ENCODE measurements around the gene RND3. TPM values are rescaled to one million over a fixed set of nuclear protein-coding genes. Genes with fewer than 3 reads are reported as not detected.

RND3 gene
- polyA plus RNA-seq, 3 donors, result not detected

GRCh38 chr2:150473767-150474166 lies 13.7 kb downstream of the RND3 start:
- H2AFZ ChIP-seq (ENCODE audit: insufficient read depth, low read depth, low read length, poor library complexity, severe bottlenecking), result no peak overlapping the region
- no peak overlapping the region for H3K4me3 ChIP-seq (replicated peaks in 1 of 3; ENCODE audit: low read depth in 2 of 3, low read length in 3 of 3)
- no peaks in the 10 kb centered on the region for H3K4me1 Mint-ChIP-seq
- WGBS (ENCODE audit: insufficient coverage), result 89% methylated on average over 2 of the region's 3 CpGs
- peaks cover 0 to 5% (median 0%) of the 10 kb centered on the region in 7 donors for H3K9me3 Mint-ChIP-seq
- no peak overlapping the region for H3K4me3 Mint-ChIP-seq
- no peak for TF ChIP-seq CTCF (IDR thresholded peaks at IDR 0.05)
- intact Hi-C loops (cut with micrococcal nuclease), result no loop called here
- H4K20me1 ChIP-seq (ENCODE audit: insufficient read depth, low read length), result no peaks in the 10 kb centered on the region
- no peaks in the 10 kb centered on the region for H3K36me3 Mint-ChIP-seq
- H3K27me3 Mint-ChIP-seq (ENCODE audit: low read depth in 3 of 3), result peaks cover 0 to 4% (median 0%) of the 10 kb centered on the region in 3 donors
- H3K9me3 ChIP-seq (replicated peaks in 1 of 2; ENCODE audit: control insufficient read depth in 1 of 2, insufficient read depth in 1 of 2, low read length in 2 of 2), result no peaks in the 10 kb centered on the region
- H3K79me2 ChIP-seq (ENCODE audit: insufficient read depth, low read length), result no peaks in the 10 kb centered on the region
- no peak overlapping the region for H3K4me2 ChIP-seq (replicated peaks; ENCODE audit: extremely low read depth, low read length, poor library complexity, severe bottlenecking)
- H3K36me3 ChIP-seq (replicated peaks in 1 of 2; ENCODE audit: control insufficient read depth in 1 of 2, insufficient read depth in 2 of 2, low read length in 2 of 2), result no peaks in the 10 kb centered on the region
- no peak for DNase-seq
- H3K27ac ChIP-seq (ENCODE audit: low read depth in 1 of 2, low read length in 2 of 2), result no peak overlapping the region
- H3K27ac Mint-ChIP-seq, result no peak overlapping the region
- H3K27me3 ChIP-seq (ENCODE audit: control insufficient read depth in 2 of 2, insufficient read depth in 2 of 2, low read length in 2 of 2), result no peaks in the 10 kb centered on the region
- H3K4me1 ChIP-seq (ENCODE audit: control insufficient read depth in 1 of 2, insufficient read depth in 2 of 2, low read length in 2 of 2), result no peaks in the 10 kb centered on the region
- no peak overlapping the region for H3K9ac ChIP-seq (ENCODE audit: insufficient read depth, low read length, poor library complexity, severe bottlenecking)

- H3K4me1 ChIP-seq (ENCODE audit: control insufficient read depth in 1 of 2, insufficient read depth in 2 of 2, low read length in 2 of 2), result no peaks in the 10 kb centered on the region
- no peaks in the 10 kb centered on the region for H3K79me2 ChIP-seq (ENCODE audit: insufficient read depth, low read length)
- no peak for TF ChIP-seq CTCF (IDR thresholded peaks at IDR 0.05)
- DNase-seq, result no peak
- H3K4me3 ChIP-seq (replicated peaks in 1 of 3; ENCODE audit: low read depth in 2 of 3, low read length in 3 of 3), result no peak overlapping the region
- no peaks in the 10 kb centered on the region for H3K9me3 ChIP-seq (replicated peaks in 1 of 2; ENCODE audit: control insufficient read depth in 1 of 2, insufficient read depth in 1 of 2, low read length in 2 of 2)
- H3K4me1 Mint-ChIP-seq, result no peaks in the 10 kb centered on the region
- no peak overlapping the region for H3K27ac Mint-ChIP-seq
- H2AFZ ChIP-seq (ENCODE audit: insufficient read depth, low read depth, low read length, poor library complexity, severe bottlenecking), result no peak overlapping the region
- H3K27me3 ChIP-seq (ENCODE audit: control insufficient read depth in 2 of 2, insufficient read depth in 2 of 2, low read length in 2 of 2), result no peaks in the 10 kb centered on the region
- H3K4me2 ChIP-seq (replicated peaks; ENCODE audit: extremely low read depth, low read length, poor library complexity, severe bottlenecking), result no peak overlapping the region
- WGBS (ENCODE audit: insufficient coverage), result no CpG with 5 or more reads among the region's 2 CpGs
- no peaks in the 10 kb centered on the region for H3K36me3 Mint-ChIP-seq
- no peak overlapping the region for H3K27ac ChIP-seq (ENCODE audit: low read depth in 1 of 2, low read length in 2 of 2)
- H3K4me3 Mint-ChIP-seq, result no peak overlapping the region
- H3K36me3 ChIP-seq (replicated peaks in 1 of 2; ENCODE audit: control insufficient read depth in 1 of 2, insufficient read depth in 2 of 2, low read length in 2 of 2), result no peaks in the 10 kb centered on the region
- peaks cover 0 to 5% (median 0%) of the 10 kb centered on the region in 7 donors for H3K9me3 Mint-ChIP-seq
- no peaks in the 10 kb centered on the region for H4K20me1 ChIP-seq (ENCODE audit: insufficient read depth, low read length)
- intact Hi-C loops (cut with micrococcal nuclease), result no loop called here
- peaks cover 0 to 4% (median 0%) of the 10 kb centered on the region in 3 donors for H3K27me3 Mint-ChIP-seq (ENCODE audit: low read depth in 3 of 3)
- H3K9ac ChIP-seq (ENCODE audit: insufficient read depth, low read length, poor library complexity, severe bottlenecking), result no peak overlapping the region
Observed at GRCh38 chr2:150472511-150472899, 15.0 kb downstream of the RND3 start.
